OCI-LY3 (cell line): Measurements from ENCODE around the gene LPCAT2.

ENCODE experiments used
- H2AFZ ChIP-seq: fragments of 200-600, 300-600 bp; shearing (Covaris generic); 2 replicates; pipeline ENCODE4 v1.6.0; 2014; ENCODE audit warnings: antibody characterized with exemption, low read depth, low read length
- H3K27ac ChIP-seq: fragments of 200-600, 300-600 bp; sonication (generic); 2 replicates; pipeline ENCODE4 v1.5.1; 2014; ENCODE audit warnings: mild to moderate bottlenecking, low read length, moderate library complexity, mixed read lengths
- H3K27me3 ChIP-seq: fragments of 200-600, 300-600 bp; sonication (generic); 2 replicates; pipeline ENCODE4 v1.6.1; 2014; ENCODE audit warnings: low read depth, low read length, mixed read lengths
- H3K36me3 ChIP-seq: fragments of 200-600, 300-600 bp; sonication (generic); replicated peaks from 2 replicates; pipeline ENCODE3; 2014; ENCODE audit warnings: low read depth, low read length, mixed read lengths
- H3K4me1 ChIP-seq: fragments of 300-600, 200-600 bp; sonication (generic); 2 replicates; pipeline ENCODE4 v1.6.1; 2014; ENCODE audit warnings: low read length, mixed read lengths
- H3K4me2 ChIP-seq: fragments of 200-600, 300-600 bp; sonication (generic); 2 replicates; pipeline ENCODE4 v1.6.1; 2014; ENCODE audit warnings: low read length, mixed read lengths
- H3K4me3 ChIP-seq: fragments of 300-600, 200-600 bp; sonication (generic); 2 replicates; pipeline ENCODE4 v1.5.1; 2014; ENCODE audit warnings: antibody characterized with exemption, mild to moderate bottlenecking, low read length, moderate library complexity
- H3K79me2 ChIP-seq: fragments of 300-600, 200-600 bp; shearing (Covaris generic); 2 replicates; pipeline ENCODE4 v1.6.1; 2014; ENCODE audit warnings: mild to moderate bottlenecking, low read length, mixed read lengths
- H3K9ac ChIP-seq: fragments of 300-600, 200-600 bp; shearing (Covaris generic); 2 replicates; pipeline ENCODE4 v1.6.0; 2014; ENCODE audit warnings: mild to moderate bottlenecking, low read length, moderate library complexity
- H3K9me3 ChIP-seq: fragments of 200-600, 300-600 bp; shearing (Covaris generic); 2 replicates; pipeline ENCODE4 v1.6.1; 2014; ENCODE audit warnings: low read length, mixed read lengths; ENCODE audit not compliant: insufficient read depth
- H4K20me1 ChIP-seq: fragments of 200-600, 300-600 bp; sonication (generic); 2 replicates; pipeline ENCODE4 v1.6.1; 2016; ENCODE audit warnings: low read length, mixed read lengths; ENCODE audit not compliant: insufficient read depth
- CTCF ChIP-seq: fragments of 200-600, 300-600 bp; sonication (generic); IDR thresholded peaks from 2 replicates; pipeline ENCODE4 v1.5.1; 2014; ENCODE audit warnings: antibody characterized with exemption, low read length, low read depth
- EZH2phosphoT487 ChIP-seq: fragments of 200-600 bp; shearing (Covaris generic); IDR thresholded peaks from 2 replicates; pipeline ENCODE4 v1.6.1; 2018; ENCODE audit warnings: antibody characterized with exemption, mixed run types, low read depth

The LPCAT2 gene

GRCh38 chr16:55628306-55628968, 119.6 kb downstream of the LPCAT2 start:
- H3K79me2 ChIP-seq: no peaks in the 10 kb centered on the region
- no peak overlapping the region for H2AFZ ChIP-seq
- no peaks in the 10 kb centered on the region for H3K4me1 ChIP-seq
- no peaks in the 10 kb centered on the region for H3K27me3 ChIP-seq
- no peak overlapping the region for H3K4me2 ChIP-seq
- no peak overlapping the region for H3K4me3 ChIP-seq
- no peaks in the 10 kb centered on the region for H4K20me1 ChIP-seq
- H3K36me3 ChIP-seq: no peaks in the 10 kb centered on the region
- no peak for TF ChIP-seq EZH2phosphoT487
- TF ChIP-seq CTCF: no peak
- no peak overlapping the region for H3K27ac ChIP-seq
- H3K9me3 ChIP-seq: 0 out of 2 replicates have a peak, but pooled peaks cover 3% of the 10 kb centered on the region
- no peak overlapping the region for H3K9ac ChIP-seq

GRCh38 chr16:55630774-55631173, 121.9 kb downstream of the LPCAT2 start:
- no peak overlapping the region for H3K9ac ChIP-seq
- H3K4me2 ChIP-seq: no peak overlapping the region
- TF ChIP-seq CTCF (no peak), EZH2phosphoT487 (no peak)
- H2AFZ ChIP-seq: no peak overlapping the region
- no peaks in the 10 kb centered on the region for H3K36me3 ChIP-seq
- H3K4me1 ChIP-seq: no peaks in the 10 kb centered on the region
- no peak overlapping the region for H3K4me3 ChIP-seq
- H3K27me3 ChIP-seq: no peaks in the 10 kb centered on the region
- H3K79me2 ChIP-seq: no peaks in the 10 kb centered on the region
- H4K20me1 ChIP-seq: no peaks in the 10 kb centered on the region
- no peak overlapping the region for H3K27ac ChIP-seq
- H3K9me3 ChIP-seq: 0 out of 2 replicates have a peak, but pooled peaks cover 3% of the 10 kb centered on the region

DNA sequence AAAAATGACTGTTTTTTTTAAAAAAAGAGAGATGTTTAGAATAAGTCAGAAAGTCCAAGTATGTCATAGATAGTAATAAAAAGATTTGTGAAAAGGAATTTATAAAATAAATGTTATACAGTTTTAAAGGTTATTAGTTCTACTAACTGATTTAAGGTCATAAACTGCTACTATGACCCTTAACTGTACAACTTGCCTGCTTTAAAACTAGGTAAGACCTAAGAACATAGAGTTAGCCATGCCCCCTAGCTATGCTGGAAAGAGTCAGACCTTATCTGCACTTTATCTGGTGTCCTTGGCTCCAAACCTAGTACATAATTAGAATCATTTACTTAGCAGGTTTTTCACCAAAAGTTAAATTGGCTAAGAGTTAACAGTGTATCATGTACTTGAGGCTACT, 123.4 kb downstream of the LPCAT2 start:
- Histone ChIP-seq H3K36me3 (no peaks in the 10 kb centered on the region), H3K9ac (no peak overlapping the region), H3K79me2 (no peaks in the 10 kb centered on the region), H3K4me1 (no peaks in the 10 kb centered on the region), H3K9me3 (0 out of 2 replicates have a peak, but pooled peaks cover 3% of the 10 kb centered on the region), H3K27me3 (no peaks in the 10 kb centered on the region), H4K20me1 (no peaks in the 10 kb centered on the region), H3K4me2 (no peak overlapping the region), H3K27ac (no peak overlapping the region), H3K4me3 (no peak overlapping the region), H2AFZ (no peak overlapping the region)
- no peak for TF ChIP-seq CTCF
- no peak for TF ChIP-seq EZH2phosphoT487

DNA sequence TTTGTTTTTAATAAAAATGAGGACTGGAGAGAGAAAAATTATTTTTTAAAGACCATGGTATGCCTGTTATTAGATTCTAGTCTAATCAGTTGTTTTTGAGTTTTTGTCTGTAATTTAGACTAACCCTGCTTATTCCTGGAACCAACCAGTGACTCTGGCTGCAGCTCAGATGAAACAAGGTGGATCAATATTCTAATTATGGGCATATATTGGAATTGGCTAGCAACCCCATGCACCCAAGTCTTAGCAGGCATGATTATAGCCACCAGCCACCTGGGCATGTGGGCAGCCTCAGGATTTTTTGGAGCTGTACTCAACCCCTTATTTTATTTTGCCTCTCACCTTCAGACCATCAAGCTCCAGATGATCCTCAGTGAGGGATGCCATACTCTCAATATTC, 125.3 kb downstream of the LPCAT2 start:
- Histone ChIP-seq H3K79me2 (no peaks in the 10 kb centered on the region), H3K27ac (no peak overlapping the region), H3K9ac (no peak overlapping the region), H2AFZ (no peak overlapping the region), H3K4me1 (peaks cover 3% of the 10 kb centered on the region; the same call in 1 of the 2 replicates), H3K4me3 (no peak overlapping the region), H3K27me3 (peaks cover 6% of the 10 kb centered on the region; the same call in 1 of the 2 replicates), H3K9me3 (0 out of 2 replicates have a peak, but pooled peaks cover 3% of the 10 kb centered on the region), H3K36me3 (no peaks in the 10 kb centered on the region), H3K4me2 (no peak overlapping the region), H4K20me1 (no peaks in the 10 kb centered on the region)
- TF ChIP-seq CTCF (no peak), EZH2phosphoT487 (no peak)
